22Rv1 (cell line): ENCODE results near the gene UBE2S.

Experiments
- CTCF ChIP-seq: fragments of 450-650 bp; IDR thresholded peaks from 2 replicates; pipeline ENCODE4 v1.5.1; 2017; ENCODE audit warnings: mild to moderate bottlenecking
- ZFX ChIP-seq: fragments of 450-650 bp; IDR thresholded peaks from 2 replicates; pipeline ENCODE4 v1.6.1; 2017; ENCODE audit warnings: antibody characterized with exemption, borderline replicate concordance

GRCh38 chr19:55439052-55439451 lies 31.5 kb upstream of the UBE2S start:
- no peak for TF ChIP-seq CTCF
- no peak for TF ChIP-seq ZFX
